Right atrium auricular region (tissue), 2 donors: ENCODE measurements around the gene IRS2. TPM values are rescaled to one million over a fixed set of nuclear protein-coding genes. Genes with fewer than 3 reads are reported as not detected.

ENCODE experiments used
- DNase-seq: peaks from one replicate; pipeline ENCODE4 v3.0.0-alpha.2; 2019; ENCODE audit warnings: low spot score
- H3K27ac ChIP-seq, 2 donors: fragments of 200-600 bp; sonication (generic); 1 replicate in 1 of 2; 2 replicates in 1 of 2; pipeline ENCODE4 v1.5.1; 2016 to 2019
- H3K27me3 ChIP-seq, 2 donors: fragments of 200-600 bp; sonication (generic); one replicate each; pipeline versions ENCODE4 v1.5.1 to v1.6.0; 2017 to 2019
- H3K36me3 ChIP-seq: fragments of 200-600 bp; sonication (generic); one replicate; pipeline ENCODE4 v1.5.1; 2016
- H3K4me1 ChIP-seq, 2 donors: fragments of 200-600 bp; sonication (generic); one replicate each; pipeline versions ENCODE4 v1.5.1 to v1.6.0; 2017 to 2019
- H3K4me3 ChIP-seq, 2 donors: fragments of 200-600 bp; sonication (generic); 1 replicate in 1 of 2; 2 replicates in 1 of 2; pipeline ENCODE4 v1.5.1; 2017 to 2019; ENCODE audit warnings: mild to moderate bottlenecking in 1 of 2, moderate library complexity in 1 of 2
- H3K9me3 ChIP-seq, 2 donors: fragments of 200-600 bp; sonication (generic); one replicate each; pipeline ENCODE4 v1.5.1; 2019
- CTCF ChIP-seq, 2 donors: fragments of 200-600 bp; sonication (generic); IDR thresholded peaks; one replicate each; pipeline ENCODE4 v1.5.1; 2019; ENCODE audit warnings: antibody characterized with exemption in 2 of 2
- total RNA-seq, 2 donors: library from RNA; depleted of rRNA; stranded (reverse); fragments of >200 nt; gene quantifications; one replicate each; pipeline ENCODE4 v1.1.0, GENCODE V29; 2016

IRS2 gene
- total RNA-seq, 2 donors from 2014 or later: 21.2 to 57.6 TPM

GRCh38 chr13:109788372-109789111 is 2.2 kb upstream of the IRS2 start:
- no peak overlapping the region for H3K4me3 ChIP-seq
- H3K4me1 ChIP-seq: peaks cover 0 to 38% of the 10 kb centered on the region in 2 donors
- no peaks in the 10 kb centered on the region for H3K9me3 ChIP-seq
- H3K27me3 ChIP-seq: no peaks in the 10 kb centered on the region
- peaks cover 13% of the 10 kb centered on the region for H3K36me3 ChIP-seq
- TF ChIP-seq CTCF (IDR thresholded peaks at IDR 0.05): no peak
- H3K27ac ChIP-seq: peak overlapping the region; percentile 96 to 98
- no peak for DNase-seq

GRCh38 chr13:109787135-109787954 is 962 bp upstream of the IRS2 start:
- no peak for DNase-seq
- peak in 1 of 2 donors; percentile 24 for TF ChIP-seq CTCF (IDR thresholded peaks at IDR 0.05)

GRCh38 chr13:109785892-109786450 is 412 bp downstream of the IRS2 start:
- DNase-seq: no peak
- Histone ChIP-seq H3K9me3 (no peaks in the 10 kb centered on the region), H3K4me1 (peaks cover 0 to 58% of the 10 kb centered on the region in 2 donors), H3K27me3 (no peaks in the 10 kb centered on the region), H3K4me3 (peak overlapping the region; percentile 81 to 84), H3K36me3 (peaks cover 39% of the 10 kb centered on the region), H3K27ac (peak overlapping the region; percentile 94)
- no peak for TF ChIP-seq CTCF (IDR thresholded peaks at IDR 0.05)

More at GRCh38 chr13:109787135-109787954, 962 bp upstream of the IRS2 start:
- Histone ChIP-seq H3K9me3 (no peaks in the 10 kb centered on the region), H3K27me3 (no peaks in the 10 kb centered on the region), H3K4me3 (peak overlapping the region; percentile 83 to 84), H3K27ac (peak overlapping the region; percentile 96 to 98), H3K4me1 (peaks cover 0 to 50% of the 10 kb centered on the region in 2 donors), H3K36me3 (peaks cover 25% of the 10 kb centered on the region)

GRCh38 chr13:109785141-109785891 is 1.1 kb downstream of the IRS2 start:
- Histone ChIP-seq H3K36me3 (peaks cover 46% of the 10 kb centered on the region), H3K4me3 (peak overlapping the region; percentile 81 to 84), H3K9me3 (no peaks in the 10 kb centered on the region), H3K4me1 (peaks cover 0 to 62% of the 10 kb centered on the region in 2 donors), H3K27ac (peak overlapping the region; percentile 94), H3K27me3 (no peaks in the 10 kb centered on the region)
- TF ChIP-seq CTCF (IDR thresholded peaks at IDR 0.05): peak in 1 of 2 donors; percentile 24
- DNase-seq: no peak

DNA sequence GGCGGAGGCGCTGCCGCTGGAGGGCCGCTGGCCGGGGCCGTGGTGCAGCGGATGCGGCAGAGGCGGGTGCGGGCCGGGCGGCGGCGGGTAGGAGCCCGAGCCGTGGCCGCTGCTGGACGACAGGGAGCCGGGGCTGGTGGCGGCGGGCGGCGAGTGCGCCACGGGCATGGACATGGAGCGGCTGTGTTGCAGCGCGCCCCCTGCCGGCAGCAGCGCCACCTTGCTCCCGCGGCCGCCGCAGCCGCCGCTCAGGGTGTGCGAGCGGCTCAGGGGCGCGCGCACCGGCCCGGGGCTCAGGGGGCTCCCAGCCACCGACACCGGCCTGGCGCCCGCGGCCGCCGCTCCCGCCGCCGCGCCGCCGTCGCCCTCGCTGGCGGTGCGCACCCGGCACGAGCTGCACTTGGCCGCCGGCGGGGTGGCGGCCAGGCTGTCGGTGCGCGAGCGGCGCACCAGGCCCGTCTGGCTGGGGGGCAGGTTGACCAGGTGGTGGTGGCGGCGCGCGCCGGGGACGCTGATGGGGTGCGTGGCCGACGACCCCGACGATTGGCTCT is 1.7 kb downstream of the IRS2 start:
- Histone ChIP-seq H3K9me3 (no peaks in the 10 kb centered on the region), H3K4me3 (peak overlapping the region; percentile 81 to 84), H3K36me3 (peaks cover 52% of the 10 kb centered on the region), H3K4me1 (peaks cover 0 to 63% of the 10 kb centered on the region in 2 donors), H3K27ac (peak overlapping the region; percentile 94), H3K27me3 (no peaks in the 10 kb centered on the region)
- peak; percentile 59 to 72 for TF ChIP-seq CTCF (IDR thresholded peaks at IDR 0.05)
- no peak for DNase-seq
